GM19328 (cell line): Measurements from ENCODE around the gene CNNM4.

Experiments
- ATAC-seq: cut with Tn5 transposase; IDR thresholded peaks from one replicate; pipeline ENCODE4 v1.9.1; 2021; ENCODE audit warnings: mild to moderate bottlenecking, moderate library complexity; ENCODE audit not compliant: unreplicated experiment

The CNNM4 gene

DNA sequence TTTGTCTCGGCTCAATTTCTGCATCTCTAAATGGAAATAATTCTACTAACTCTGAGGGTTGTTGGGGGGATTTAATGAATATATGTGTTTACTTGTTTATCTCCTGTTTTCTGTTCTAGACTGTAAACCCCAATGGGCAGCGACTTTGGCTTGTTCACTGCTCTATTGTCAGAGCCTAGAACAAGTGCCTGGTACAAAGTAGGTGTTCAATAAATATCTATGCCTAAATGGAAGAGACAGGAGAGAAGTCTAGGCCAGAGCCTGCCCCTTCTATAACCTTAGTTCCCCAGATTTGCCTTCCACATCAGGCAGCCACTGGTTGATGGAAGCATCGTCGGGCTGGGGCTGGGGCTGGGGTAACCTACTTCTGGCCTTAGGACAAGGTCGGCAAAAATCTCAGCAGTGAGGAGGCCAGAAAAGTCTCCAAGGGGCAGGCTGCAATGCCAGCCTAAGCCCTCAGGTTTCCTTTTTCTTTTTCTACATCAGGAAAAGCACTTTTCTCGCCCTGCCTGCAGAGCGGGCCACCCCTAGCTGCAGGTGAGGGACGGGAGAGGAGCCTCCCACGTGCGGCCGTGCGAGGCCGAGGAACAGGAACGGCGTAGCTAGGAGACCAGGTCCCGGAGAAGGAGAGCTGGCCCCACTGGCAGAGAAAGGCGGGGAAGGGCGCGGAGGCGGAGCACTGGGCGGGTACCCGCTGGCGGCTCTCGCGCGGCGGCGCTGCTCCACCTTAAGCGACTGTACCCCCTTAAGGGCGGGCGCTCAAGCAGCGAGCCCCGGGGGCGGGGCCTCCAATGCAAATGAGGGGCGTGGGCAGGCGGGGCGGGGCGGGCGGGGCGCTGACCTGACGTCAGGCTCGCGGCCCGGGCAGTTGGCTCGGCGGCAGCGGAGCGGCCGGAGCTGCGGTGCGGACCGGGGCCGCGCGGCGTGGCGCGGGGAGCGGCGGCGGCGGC, at the start of gene CNNM4:
Gene CNNM4 (plus strand): TSS at position 867 of the 950 bp plus-strand sequence. CDS start 98 bp downstream, outside the sequence.
- peak; percentile 77 for ATAC-seq

DNA sequence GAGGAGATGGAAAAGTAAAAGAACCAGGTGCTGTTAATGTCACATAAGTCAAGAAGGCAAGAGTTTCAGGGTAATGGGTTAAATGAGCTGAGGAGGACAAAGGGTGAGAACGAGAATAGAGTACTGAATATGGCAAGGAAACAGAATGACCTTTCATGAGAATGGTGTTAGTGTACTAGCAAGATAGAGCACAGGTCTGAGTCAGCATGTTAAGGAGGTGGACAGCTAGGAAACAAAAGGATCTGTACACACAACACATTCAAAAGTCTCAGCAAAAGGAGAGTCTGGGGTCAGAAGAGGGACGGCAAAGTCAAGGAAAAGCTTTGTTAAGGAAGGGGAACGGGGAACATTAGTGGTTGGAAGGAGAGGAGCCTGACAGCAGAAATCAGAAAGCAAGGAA, 49.7 kb upstream of the CNNM4 start:
- ATAC-seq, result no peak

DNA sequence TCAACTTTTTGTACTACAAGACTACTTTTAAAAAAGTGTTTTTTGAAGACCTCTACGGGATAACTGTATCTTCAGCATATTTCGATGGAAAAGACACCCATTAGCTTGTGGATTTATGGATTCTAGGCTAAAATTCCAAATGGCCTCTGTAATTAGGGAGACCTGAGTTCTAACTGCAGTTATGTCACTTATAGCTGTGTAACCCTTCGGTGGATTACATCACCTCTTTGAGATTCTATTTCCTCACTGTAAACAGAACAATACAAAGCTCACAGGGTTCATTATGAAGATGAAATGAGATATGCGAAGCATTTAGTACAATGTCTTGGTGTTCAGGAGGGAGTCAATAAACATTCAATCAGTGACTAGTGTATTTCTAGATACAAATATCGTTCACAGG, 45.0 kb upstream of the CNNM4 start:
- ATAC-seq, result no peak

DNA sequence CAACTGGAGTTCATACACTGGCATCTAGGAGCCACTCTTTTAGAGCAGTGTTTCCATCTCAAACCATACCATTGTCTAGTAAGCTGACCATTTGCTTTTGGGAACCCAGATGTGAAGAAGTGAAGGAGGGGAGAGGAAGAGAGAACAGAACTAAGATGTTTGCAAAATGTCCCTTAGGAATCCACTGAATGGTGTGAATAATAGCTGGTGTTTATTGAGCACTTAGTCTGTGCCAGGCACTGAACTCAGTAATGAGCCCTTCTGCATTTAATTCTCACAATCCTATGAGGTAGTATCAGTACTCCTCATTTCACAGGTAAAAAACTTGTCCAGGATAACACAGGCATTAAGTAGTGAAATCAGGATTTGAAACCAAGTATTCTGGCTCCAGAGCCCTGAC, 44.3 kb upstream of the CNNM4 start:
- ATAC-seq, result no peak

DNA sequence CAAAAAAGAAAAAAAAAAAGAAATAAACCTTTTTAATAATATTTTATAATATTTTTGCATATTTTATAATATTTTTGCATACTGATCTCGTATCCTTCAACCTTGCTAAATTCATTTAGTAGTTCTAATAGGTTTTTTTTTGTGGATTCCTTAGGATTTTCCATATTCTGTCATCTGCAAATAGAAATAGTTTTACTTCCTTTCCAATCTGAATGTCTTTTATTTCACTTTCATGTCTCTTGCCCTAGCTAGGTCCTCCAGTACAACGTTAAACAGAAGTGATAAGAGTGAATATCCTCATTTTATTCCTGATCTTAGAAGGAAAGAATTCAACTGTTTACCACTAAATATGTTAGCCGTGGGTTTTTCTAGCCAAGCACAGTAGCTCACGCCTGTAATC, 34.6 kb upstream of the CNNM4 start:
- no peak for ATAC-seq

DNA sequence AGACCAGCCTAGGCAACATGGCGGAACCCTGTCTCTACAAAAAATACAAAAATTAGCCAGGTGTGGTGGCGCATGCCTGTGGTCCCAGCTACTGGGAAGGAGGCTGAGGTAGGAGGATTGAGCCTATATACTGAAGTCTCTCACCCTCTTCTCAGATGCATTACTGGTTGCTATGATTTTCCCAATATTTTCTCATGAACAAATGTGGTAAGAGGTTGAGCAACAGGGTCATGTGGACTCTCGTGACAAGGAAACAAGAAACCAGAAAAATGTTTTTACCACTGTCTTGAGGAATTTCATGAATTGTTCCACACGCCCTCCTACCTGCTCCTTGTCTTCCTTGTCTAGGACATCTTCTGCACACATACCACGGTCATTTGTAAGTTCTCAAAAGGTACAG, 33.3 kb upstream of the CNNM4 start:
- no peak for ATAC-seq

DNA sequence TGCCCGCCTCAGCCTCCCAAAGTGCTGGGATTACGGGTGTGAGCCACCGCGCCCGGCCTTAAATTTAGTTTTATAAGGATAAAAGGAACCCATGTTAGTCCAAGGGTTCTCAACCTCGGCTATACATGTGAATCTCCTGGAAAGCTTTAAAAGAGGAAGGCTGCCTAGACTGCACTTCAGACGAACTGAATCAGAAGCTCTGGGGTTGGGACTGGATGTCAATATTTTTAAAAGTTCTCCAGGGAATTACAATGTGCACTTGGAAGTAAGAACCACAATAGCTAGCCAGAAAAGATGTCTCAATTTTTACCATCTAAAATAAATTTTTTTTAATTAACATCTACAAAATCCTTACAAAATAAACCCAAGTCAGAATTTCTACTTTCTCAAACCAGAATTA, 31.0 kb upstream of the CNNM4 start:
- ATAC-seq, result no peak

DNA sequence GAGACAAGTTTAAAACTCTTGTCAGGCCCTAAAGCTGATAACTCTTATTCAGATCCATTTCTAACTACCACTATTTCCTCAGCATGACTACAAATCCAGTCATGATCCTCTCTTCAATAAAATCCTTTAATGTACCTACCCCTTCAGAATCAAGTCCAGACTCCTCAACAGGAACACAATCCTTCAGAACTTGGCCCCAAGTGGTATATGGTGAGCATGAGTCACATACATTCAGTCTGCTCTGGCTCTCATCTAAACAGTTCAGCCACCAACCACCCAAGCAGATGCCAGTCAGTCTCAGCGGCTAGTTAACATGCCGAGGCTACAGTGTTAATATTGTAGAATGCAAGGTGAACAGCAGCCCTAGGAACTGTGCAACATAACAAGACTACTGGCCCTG, 30.5 kb upstream of the CNNM4 start:
- ATAC-seq, result no peak

DNA sequence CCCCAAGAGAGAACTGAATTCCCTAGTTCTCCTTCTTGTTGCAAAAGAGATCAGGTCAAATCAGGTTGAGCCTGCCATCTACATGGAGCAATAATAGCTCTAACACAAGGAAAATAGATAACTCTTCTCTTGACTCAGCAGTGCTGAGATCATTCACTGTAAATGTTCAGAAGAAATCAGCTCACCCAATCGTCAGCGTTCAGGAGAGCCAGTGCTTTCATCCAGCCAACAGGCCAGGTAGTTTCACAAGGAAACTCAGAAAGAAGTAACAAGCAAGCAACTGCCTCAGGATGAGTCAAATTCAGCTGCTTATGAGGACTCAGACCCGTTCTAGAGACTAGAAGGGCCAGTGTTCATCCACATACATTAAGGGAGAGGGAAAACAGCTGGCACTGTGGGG, 26.8 kb upstream of the CNNM4 start:
- ATAC-seq, result no peak

DNA sequence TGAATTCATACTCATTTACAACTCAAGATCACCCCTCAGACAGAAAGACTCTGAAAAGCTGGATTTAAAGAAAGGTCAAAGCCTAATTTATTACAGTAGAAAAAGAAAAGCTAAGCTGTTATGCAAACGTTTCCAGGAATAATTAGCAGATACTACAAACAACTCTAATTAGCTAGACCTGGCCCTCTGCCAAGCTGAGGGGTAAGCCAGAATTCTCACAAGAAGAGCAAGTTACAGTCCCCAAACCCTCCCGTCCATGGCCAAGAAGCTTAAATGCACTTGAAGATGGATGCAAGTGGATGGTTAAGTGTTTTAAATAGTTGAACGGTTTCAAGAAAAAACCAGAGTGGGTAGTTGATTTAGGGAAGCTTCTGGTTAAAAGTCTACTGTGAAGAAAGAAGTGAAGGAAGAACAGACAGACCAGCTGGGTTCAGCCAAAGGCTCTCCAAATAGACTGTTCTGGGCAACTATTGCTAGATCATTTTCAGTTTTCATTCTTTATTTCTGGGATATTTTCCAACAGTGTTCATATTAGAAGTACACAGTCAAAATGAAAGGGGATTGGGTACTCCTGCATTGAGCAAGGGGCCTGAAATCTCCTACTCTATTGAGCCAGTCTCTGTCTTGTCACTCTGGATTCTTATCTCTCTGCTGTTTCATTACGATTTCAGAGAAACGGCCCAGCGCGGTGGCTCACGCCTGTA, 25.7 kb upstream of the CNNM4 start:
- no peak for ATAC-seq

DNA sequence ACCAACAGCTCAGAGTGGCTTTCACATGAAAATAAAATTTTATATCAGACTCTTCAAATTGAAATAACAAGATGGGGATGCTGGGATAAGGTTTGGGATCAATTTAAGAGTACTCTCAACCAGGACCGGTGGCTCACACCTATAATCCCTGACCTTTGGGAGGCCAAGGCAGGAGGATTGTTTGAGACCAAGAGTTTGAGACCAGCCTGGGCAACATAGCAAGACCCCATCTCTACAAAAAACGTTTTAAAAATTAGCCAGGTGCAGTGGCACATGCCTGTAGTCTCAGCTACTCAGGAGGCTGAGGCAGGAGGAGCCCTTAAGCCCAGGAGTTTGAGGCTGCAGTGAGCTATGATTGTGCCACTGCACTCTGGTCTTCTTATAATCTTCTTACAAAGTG, 23.5 kb upstream of the CNNM4 start:
- ATAC-seq, result no peak

DNA sequence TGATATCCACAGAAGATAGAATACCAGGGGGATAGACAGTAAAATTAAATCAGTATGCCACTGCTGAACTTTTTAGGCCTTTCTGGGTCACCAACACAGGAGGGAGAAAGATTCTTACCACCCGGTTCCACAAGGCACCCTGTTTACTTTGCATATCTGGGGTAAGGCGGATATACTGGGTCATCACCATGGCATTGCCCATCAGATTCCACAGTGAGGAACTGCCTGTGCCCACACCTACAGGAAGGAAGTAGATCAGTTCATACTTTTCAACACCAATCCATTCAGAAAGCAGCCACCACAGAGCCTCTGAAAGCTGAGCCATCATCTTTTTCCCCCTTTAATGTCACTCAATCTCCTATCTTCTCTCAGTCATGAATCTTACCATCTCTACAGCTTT, 22.9 kb upstream of the CNNM4 start:
- no peak for ATAC-seq

DNA sequence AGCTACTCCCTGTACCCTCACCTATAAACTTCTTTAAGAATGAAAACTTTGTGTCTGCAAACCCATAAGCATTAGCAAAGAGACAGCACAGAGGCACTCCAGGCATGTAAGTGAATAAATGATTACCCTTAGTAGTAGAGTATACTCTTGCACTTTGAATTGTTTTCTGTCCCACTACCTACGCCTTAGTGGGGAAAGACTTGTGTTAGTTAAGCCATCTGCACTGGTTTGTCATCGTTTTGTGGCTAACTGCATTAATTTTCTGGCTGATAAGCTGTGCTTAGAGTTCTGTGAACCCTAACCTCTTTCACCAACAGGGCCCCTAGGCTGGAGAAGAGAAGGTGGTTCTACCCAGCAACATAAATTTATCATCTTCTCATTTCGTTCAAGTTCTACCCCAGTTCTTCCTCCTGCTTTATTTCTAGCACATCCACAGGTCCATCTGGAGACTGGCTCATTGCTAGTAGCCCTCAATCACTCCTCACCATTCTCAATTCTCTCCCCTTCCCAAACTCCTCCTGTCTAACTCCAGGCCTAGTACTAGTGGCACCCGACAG, 21.5 kb upstream of the CNNM4 start:
- no peak for ATAC-seq

DNA sequence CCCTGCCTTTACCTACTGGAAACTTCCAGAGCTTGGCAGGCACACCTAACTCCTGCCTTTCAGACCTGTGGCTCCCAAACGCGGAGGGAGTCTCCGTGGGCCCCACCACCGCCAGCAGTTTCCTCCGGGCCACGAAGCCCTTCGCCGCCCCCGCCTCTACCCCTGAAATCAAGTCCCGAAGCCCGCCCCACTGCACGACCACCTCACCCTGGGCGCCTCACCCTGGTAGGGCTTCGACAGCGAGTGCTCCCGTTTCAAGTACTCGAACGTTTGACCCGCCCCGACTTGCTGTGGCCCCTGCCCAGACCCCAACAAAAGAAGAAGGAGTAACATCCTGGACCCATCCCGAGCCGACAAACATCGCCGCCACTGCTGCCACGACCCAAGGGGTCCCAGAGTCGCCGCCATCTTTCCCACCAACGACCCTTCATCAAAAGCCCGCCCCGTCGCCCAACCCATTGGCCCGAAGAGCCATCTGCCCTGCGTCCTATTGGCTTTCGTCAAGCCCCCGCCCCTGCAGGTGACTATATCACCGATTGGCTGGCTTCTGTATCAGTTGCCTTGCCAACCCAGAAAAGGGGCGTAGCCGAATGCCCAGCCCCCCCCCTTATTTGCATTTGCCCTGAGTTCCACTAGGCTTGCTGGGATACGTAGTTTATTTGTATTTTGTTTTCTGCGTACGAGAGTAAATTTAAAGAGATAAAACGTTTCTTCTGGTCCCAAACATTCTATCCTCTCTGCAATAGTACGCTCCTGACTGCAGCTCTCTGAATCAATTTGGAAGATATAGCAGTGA, 20.9 kb upstream of the CNNM4 start, which contains the start of gene LMAN2L:
Gene LMAN2L (minus strand): TSS at position 432 of the 796 bp plus-strand sequence. CDS start 24 bp downstream, at position 408.
- peak; percentile 99 for ATAC-seq

DNA sequence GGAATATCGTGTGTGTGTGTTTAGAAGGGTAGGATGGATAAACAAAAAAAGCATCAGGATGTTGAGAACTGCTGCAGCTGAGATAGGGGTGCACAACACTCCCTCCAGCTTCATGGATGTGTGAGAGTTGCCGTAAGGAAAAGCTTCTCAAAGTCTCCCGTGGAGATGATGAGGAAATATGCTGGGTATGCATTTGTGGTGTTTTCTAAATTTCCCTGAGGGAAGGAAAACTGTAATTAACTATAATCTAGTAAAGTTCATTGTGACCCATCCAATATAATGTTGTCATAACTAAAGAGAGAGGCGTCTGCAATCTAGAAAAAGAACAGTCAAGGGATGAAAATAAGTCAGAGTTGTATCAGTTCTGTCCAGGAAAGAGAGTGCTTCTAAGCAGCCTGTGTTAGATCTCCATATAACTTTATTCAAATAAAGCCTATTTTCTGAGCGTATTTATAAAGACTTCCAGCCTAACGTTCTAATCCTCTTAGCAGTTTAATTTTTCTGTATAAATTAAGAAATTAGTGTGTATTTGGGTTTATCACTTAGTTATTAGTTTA, 13.6 kb upstream of the CNNM4 start:
- no peak for ATAC-seq

DNA sequence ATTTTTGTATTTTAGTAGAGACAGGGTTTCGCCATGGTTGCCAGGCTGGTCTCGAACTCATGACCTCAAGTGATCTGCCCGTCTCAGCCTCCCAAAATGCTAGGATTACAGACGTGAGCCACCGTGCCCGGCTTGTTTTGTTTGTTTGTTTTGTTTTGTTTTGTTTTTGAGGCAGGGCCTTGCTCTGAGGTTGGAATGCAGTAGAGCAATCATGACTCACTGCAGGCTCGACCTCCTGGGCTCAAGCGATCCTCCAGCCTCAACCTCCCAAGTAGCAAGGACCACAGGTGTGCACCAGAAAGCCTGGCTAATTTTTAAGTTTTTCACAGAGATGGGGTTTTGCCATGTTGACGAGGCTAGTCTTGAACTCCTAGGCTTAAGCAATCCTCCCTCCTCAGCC, 8.9 kb upstream of the CNNM4 start:
- no peak for ATAC-seq

DNA sequence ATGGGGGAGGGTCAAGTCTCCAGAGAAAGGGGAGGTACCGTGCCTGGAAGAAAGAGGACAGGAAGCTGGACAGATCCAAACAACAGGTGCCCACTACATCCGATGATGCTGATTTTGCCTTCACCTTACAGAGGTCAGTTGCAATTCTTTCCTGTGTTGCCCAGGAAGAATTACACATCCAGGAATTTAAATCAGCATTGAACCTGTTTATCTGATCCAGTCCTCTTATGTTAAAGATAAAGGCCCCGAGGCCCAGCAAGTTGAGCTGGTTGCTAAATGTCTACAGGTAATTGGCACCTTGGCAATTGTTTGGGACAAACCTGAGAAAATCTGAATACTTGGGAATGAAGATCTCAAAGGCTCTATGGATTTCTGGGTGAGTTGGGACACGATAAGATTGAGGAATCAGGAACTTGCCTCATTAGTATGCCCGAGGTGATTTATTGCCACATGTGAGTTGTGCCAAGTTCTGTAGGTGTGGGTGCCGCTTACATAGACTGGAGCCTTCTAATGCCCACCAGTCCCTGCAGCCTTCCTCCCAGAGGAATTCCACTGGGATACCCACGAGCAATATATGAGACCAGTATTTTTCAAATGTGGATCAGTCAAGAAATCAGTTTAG, 6.9 kb upstream of the CNNM4 start:
- ATAC-seq, result no peak

DNA sequence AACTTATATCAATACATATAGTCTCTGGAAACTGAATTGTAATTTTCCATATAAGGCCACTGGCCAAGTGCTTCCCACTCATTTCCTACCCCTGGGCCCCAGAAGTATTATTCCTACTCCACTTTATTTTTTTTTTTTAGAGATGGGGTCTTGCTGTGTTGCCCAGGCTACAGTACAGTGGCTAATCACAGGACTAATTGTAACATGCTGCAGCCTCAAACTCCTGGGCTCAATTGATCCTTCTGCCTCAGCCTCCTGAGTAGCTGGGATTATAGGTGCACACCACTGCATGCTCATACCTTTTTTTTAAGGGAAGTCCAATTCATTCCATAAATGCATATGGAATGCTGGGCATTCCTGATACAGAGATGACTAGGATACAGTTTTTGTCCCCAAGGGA, 6.4 kb upstream of the CNNM4 start:
- no peak for ATAC-seq

DNA sequence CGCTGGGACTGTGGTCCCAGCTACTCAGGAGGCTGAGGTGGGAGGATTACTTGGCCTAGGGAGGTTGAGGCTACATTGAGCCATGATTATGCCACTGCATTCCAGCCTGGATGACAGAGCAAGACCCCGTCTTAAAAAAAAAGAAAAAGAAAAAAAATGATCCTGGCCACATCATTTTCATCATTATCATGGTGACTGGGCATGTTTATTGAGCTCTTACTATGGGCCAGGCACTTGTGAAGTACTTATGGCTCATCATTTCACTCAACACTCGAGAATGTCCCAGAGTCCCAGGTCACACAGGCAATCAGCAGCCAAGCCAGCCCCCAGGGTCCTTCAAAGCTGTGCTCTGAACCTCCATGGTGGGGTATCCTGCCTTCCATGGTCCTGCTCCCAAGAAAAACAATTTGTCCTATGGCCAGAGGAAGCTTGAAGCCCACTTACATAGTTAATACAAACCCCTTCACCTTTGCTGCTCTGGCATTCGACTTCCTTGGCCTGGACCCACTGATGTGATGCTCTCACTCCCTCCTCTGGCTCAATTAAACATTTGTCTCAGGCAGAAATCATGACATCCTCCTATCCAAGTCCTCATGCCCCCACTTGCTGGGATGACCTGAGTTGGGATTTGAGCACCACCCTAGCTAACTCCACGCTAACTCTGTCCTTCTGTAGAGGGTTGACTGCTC, 3.8 kb upstream of the CNNM4 start:
- ATAC-seq, result no peak

DNA sequence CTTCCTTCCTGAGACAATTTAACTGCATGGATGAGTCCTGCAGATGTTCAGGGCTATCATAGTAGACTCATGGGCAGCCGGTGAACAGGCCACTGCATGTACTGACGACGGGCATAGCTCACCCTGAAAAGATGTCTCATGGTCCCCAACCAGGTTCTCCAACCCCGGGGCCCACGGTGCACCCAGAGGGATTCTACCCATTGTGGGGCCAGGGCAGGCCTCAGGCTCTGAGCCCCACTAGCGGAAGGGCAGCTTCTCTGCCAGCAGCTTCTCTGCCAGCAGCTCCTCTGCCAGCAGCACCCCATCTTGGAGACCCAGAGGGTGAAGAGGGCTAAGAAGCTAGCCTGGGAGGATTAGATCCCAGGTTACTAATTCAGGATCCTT, 3.2 kb upstream of the CNNM4 start:
- ATAC-seq, result no peak
